Measurements from ENCODE around the gene HOXD13.

The HOXD13 gene

GRCh38 chr2:176081376-176081836 is 11.1 kb upstream of the HOXD13 start:
- no peak for DNase-seq (ENCODE audit: low spot score)

- DNase-seq (ENCODE audit: low spot score): no peak
These were observed 10.5 kb upstream of the HOXD13 start for GRCh38 chr2:176081837-176082524.

GRCh38 chr2:176082525-176082823 is 10.0 kb upstream of the HOXD13 start:
- DNase-seq (ENCODE audit: low spot score): no peak

DNA sequence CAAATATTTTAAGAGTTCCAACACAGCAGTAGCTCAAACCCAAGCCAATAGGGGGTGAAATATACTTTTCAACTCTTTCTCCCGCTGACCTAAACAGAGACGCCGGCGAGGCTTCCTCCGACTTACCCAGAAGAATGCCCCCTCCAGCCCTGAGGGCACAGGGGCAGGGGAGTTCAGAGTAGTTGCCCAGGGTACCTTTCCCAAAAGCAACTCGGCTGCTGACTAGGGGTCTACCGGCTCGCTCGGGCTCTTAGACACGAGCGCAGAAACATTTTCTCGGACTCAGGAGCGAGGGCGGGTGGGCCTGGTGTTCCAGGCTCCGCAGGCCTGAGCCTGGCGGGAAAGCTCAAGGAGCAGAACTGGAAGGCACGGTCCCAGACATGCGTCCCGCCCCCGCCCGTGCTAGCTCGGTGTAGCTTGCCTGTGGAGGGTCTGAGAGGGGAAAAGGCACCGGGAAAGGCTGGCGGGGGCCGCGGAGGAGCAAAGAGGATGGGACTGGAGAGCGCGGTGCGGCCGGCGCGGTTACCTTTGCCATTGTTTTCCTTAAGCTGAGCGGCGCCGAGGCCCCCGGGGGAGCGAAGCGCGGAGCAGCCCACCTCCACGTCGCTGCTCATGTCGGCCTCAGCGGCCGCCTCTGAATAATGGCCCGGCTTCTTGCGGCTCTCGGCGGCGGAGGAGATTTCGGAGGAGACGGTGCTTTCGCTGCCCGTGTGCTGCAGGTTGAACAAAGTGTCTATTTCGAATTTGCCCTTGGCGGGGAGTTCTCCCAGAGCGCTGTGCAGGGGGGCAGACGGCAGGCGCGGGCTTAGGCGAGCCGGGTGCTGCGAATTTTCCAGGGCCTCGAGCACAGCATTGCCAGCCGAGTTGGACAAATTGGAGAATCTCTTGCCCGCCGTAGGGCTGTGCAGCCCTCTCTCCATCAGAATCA is 9.4 kb upstream of the HOXD13 start:
- DNase-seq (ENCODE audit: low spot score): no peak

GRCh38 chr2:176083796-176084261 is 8.7 kb upstream of the HOXD13 start, which contains the start of gene EVX2:
TSS of gene EVX2 (minus strand) at chr2:176083962. CDS start at chr2:176083776, 186 bp downstream.
- no peak for DNase-seq (ENCODE audit: low spot score)

DNA sequence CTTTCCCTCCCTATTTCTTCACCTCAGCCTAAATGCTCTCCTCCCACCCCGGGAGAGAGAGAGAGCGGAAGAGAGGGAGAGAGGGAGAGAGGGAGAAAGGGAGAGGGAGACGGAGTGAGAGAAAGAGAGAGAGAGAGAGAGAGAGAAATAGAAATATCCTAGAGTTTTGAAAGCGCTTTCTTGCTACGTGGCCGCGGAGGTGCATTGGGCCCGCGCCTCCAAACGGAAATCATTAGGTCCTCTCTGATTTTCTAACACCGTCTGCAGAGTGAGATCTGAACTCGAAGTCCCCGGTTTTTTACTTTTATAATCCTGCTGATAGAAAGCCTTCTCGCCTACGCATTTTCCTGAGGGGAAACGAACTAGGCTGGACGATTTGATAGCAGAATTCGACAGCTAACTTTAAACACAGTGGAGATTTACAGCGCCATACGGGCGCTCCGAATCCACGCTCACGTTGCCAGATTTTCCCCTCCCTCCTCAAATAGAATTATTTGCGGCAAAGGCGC is 7.9 kb upstream of the HOXD13 start:
- no peak for DNase-seq (ENCODE audit: low spot score)

DNA sequence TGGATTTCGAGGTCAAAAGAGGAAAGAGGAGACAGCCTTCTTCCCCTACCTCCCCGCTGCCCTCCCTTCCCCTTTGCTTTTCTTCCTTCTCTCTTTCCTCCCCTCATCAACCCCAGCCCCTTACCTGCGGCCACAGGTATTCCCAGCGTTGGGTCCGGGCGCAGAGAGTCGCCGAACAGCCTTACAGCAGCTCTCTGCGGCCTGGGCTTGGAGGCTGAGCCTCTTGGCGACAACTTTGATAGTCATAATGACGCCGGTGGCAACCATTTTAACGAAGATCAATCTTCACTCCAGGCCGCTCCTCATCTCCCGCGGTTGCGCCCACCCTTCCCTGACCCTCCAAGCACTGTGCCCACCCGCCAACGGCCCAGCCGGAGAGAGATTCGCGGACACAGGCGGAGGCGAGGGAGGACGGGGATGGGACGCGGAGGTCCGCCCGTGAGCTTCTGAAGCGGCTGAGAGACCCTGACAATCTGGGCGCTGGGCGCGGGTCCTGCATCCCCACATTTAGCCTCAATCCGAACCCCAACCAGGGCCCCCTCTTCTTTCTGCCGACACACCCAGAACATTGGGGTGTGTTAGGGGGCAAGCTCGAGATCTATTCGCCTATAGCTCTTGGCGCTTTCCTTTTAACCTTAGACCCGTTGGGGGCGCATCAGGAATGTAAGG is 7.3 kb upstream of the HOXD13 start:
- no peak for DNase-seq (ENCODE audit: low spot score)

DNA sequence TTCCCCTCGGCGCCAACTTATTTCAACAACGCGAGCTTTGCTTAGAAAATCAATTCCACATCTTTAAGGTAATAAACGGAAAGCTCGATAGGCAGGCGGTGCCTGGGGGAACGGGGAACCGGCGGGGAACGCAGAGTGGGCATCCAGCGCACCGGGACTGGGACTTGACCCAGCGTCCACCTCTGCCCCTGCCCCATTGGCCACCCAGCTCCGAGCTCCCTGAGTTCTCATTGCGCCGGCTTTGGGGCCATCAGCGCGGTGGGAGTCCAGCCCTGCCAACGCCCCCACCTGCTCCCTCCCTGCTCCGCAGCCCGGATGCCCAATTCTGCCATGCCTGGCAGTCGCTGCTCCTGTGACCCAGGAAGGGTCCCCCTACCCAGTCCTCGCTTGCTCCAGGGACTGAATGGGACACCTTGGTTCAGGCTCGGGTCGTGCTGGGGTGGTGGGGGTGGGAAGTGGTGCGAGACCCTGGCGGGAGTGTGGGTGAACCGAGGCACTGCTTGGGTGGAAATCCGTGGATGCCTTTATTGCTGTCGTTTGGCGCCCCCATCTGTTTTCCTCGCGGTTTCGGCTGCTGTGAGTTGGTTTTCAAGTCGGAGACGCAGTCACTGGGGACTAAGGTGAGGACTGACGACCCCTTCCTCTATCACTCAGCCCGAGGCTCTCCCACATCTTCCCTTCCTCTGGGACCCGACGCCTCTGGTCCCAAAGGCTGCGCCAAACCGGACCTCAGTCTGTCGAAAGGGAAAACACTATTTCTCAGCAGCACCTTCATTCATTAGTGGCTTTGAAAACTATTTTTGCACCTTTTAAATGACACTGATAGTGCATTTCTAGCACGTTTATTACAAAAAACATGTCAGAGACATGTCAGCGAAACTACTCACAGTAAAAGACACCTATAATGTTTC is 6.4 kb upstream of the HOXD13 start:
- DNase-seq (ENCODE audit: low spot score): peak; percentile 54

DNA sequence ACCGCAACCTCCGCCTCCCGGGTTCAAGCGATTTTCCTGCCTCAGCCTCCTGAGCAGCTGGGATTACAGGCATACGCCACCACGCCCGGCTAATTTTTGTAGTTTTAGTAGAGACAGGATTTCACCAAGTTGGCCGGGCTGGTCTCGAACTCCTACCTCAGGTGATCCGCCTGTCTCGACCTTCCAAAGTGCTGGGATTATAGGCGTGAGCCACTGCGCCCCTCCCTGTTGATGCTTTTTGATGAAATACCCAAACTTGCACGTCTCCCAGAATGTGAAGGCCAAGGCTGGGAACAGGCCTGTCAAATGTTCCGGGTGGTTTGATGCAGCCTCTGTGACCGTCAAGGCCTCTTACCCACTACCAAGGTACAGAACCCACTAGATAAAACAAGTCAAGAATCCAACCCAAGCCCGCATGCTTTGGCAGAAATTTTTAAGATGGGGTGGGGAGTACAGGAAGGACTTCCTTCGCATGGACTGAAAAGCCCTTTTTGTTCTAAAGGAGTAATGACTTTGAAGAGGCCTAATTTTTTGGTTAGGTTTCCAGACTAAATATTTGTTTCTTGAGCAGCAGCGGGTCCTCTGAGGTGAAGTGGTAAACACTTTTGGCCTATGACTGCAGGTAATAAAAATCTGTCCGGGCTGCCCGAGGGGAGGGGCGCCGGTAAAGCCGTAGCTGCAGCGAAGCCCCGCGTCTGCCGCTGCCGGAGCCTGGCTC is 5.0 kb upstream of the HOXD13 start:
- no peak for DNase-seq (ENCODE audit: low spot score)

DNA sequence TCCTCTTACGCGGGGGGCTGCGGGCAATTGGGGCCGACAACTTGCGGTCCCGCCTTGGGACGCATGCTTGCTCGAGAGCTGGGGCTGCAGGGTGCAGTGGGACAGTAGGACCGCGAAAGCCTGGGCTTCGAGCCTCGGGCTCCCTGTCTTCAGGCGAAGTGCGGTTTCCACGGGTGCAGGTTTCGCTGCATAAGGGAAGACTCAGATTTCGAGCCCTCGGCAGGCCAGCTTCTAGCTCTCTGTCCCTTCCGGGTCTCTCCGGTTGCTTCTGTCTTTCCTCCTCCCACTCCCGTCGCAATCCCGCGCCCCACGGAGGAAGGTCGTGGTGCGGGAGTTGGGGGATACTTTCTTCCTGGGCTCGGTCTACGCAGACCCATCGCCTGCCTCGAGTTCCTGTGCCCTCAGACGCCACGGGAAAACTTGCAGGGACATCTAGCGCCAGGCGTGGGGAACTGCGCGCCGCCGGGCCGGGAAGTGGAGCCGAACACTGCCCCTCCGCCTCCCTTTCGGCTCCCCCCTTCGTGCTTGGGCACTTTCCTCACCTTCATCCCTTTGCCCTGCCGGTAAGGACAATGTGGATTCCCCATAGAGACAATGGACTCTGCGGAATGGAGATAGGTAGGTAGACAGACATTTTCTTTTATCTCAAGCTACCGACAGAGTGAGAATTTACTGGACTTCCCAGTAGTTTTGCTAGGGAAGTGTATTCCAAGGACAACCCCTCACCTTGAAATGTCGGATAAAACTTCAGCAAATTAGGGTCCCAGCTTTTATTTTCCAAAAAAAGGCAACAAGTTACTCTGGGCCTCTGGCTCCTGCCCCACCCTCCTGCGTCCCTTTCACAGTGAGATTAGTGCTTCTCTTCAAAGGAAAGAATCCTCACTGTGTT is 4.2 kb upstream of the HOXD13 start:
- peak; percentile 57 for DNase-seq (ENCODE audit: low spot score)

- no peak for DNase-seq (ENCODE audit: low spot score)
These were observed 3.3 kb upstream of the HOXD13 start for GRCh38 chr2:176088937-176089842.

GRCh38 chr2:176089843-176090395 is 2.6 kb upstream of the HOXD13 start:
- DNase-seq (ENCODE audit: low spot score): no peak

GRCh38 chr2:176090862-176091261 is 1.7 kb upstream of the HOXD13 start:
- no peak for DNase-seq (ENCODE audit: low spot score)

DNA sequence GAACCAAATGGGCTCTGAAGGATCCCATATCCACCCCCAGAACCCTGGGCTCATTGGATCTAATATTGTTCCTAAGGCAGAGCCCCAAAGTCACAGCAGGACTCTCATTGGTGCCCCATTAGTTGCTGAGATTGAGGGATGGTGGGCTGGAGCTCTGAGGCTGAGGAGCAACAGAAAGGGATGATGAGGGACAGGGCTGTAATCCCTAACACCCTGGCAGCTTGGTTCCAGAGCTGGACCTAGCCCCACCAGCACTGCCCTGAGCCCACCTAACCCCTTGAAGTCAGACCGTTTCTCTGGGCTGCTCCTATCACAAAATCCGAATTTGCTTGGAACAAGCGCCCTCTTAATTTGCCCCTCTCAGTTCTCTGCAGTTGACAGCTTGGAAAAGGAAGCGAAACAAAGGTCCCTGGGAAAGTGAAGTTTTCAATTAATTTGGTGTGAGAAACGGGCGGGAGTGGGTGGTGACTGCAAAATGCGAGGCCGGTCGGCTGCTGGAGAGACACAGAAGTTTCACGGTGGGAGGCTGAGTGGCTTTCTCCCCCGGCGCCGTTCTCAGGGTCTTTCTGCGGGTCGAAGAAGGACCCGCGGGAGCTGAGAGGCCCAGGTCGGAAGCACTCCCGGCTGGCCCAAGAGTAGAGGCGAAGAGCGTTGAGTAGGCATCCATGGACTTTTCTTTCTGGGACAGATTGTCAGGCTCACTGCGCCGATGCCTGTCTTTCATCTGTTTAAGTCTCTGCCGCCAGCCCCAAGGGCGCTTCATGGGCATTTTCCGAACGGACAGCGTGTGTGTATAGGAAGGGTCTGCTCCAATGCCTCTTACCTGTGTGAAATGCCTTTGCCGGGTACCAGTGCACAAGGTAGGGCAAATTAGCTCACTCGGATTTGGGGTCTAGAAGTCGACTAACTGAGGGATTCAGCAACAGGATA is 927 bp upstream of the HOXD13 start:
- DNase-seq (ENCODE audit: low spot score): no peak

DNA sequence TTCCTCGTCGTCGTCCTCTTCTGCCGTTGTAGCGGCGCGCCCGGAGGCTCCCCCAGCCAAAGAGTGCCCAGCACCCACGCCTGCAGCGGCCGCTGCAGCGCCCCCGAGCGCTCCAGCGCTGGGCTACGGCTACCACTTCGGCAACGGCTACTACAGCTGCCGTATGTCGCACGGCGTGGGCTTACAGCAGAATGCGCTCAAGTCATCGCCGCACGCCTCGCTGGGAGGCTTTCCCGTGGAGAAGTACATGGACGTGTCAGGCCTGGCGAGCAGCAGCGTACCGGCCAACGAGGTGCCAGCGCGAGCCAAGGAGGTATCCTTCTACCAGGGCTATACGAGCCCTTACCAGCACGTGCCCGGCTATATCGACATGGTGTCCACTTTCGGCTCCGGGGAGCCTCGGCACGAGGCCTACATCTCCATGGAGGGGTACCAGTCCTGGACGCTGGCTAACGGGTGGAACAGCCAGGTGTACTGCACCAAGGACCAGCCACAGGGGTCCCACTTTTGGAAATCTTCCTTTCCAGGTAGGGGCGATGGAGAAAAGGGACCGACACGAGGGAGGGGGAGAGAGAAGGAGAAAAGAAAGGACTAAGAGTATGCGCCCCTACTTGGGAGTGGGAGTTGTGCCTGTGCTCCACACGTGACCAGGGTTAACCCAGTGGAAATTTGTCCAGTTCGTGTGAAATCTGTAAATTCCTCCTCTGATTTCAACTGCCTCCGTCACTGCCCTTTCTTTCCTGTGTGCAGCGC is 800 bp downstream of the HOXD13 start:
- DNase-seq (ENCODE audit: low spot score): peak; percentile 46

DNA sequence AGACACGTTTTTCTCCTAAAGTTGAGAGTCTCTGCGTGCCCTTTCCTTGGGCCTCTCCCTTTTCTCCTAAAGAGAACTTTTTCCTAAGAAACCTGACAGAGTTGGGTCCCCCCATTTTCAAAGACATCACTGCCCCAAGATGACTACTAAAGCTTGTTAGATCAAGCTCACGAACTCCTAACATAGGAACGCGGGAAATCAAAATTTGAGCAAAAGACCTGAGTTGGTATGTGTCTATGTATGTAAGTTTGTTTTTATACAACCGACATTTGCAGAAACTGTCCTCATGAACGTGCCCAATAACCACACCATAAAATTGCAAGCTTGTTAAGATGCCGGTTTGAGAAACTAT is 1.4 kb downstream of the HOXD13 start:
- no peak for DNase-seq (ENCODE audit: low spot score)
